HL-60/S4 (cell line): ENCODE measurements around the gene TTC23L.
"Not testable (repeated sequence)": the region's sequence is repeated elsewhere in the genome, so short reads cannot be mapped to it uniquely, and the experiment has no call there.

ENCODE experiments used
- in situ Hi-C: fragments of 300-500 bp; cut with MboI; formaldehyde crosslinking; loops from 2 replicates; pipeline ENCODE4 v1.14.3; 2022; ENCODE audit warnings: low sequenced_read_pairs

TTC23L gene, protein sequence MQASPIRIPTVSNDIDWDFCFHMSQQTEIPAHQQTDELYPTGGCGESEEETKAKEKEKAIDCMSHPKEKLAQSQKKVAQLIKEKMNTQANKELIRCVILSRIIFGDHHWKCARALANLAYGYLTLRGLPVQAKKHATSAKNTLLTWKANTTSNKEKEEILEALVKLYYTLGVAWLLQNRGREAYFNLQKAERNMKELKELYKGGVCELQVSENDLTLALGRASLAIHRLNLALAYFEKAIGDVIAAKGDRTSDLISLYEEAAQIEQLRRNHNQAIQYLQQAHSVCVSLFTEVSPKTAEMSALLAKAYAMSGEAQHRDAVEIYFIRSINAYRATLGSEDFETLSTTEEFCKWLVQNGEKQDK

DNA sequence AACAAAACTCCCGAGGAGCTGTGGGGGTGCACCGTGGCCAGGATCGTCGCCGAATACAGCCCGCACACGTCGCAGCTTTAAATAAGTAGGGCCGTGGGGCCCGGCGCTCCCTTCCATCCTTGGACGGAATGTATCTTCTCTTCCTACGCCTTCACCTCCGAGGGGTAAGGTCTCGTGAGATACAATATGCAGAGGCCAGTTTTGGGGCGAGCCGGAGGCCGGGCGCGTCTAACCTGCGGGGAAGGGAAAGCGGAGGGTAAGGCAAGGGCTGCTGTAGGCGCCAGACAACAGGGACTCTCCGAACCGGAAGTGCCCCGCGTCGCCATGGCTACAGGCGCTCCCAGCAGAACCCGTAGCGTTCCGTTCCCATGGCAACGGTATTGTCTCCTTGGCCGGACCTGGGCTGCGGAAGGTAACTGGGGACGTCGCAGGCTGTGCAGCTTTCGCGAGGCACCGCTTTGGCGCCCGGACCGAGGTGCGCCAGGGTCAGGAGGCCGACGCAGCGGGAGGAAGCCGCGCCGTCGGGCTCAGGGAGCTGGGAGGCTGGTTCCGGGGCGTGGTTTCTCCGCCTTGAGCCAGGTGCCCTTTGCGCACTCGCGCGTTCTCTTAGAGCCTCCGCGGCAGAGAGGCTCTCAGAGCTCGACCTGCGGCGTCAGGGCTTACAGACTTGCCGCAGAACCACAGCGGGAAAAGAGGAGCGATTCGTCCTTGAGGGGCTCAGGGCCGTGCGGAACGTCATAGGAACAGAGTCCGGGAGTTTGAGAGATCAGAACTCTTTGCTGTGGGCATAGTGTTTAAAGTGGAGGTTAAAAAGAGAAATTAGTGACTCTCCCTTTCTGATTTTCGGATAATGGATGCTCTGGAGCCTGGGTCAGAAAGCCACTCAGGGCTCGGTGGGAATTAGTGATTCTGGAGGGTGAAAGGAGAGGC lies at the start of gene TTC23L:
Gene TTC23L, plus strand, starts transcription at position 380 of the 930 bp plus-strand sequence. CDS start 1,508 bp downstream, outside the sequence.
- in situ Hi-C loops = no loop called here

DNA sequence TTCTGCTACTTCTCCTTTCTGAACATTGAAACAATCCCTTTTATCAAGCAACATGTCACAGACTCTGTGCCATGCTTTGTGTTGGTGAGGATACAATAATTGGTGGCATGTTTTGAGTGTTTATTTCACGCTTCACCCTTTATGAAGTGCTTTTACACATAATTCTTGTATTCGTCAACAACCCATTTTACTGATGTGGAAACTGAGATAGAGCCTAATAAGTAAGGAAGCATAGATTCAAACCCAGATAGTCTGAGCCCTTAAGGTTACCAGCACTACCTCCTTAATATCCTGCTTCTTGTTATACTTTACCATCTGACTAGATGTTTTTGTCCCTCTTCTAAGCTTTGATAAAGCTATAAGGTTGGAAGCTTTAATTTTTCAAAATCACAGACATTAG lies 49.3 kb upstream of the TTC23L start:
- in situ Hi-C loops = no loop called here

DNA sequence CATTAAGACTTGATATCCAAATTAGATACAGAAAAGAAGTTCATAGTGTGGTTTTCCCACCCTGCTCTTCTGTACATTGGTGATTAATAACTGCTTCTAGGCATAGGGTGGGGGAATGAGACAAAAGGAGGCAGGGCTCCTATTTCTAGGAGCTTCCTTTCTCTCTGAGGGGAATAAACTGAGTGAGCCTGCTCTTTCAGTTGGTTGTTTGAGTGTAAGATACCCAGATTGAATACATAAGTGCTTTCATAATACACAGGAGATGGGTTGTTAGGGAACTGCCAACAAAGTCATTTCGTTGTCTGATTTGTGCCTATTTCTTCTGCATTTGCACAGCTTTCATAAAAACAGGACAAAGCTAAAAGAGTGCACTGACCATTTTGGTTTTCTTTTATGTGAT lies 48.9 kb upstream of the TTC23L start:
- in situ Hi-C loops = no loop called here

DNA sequence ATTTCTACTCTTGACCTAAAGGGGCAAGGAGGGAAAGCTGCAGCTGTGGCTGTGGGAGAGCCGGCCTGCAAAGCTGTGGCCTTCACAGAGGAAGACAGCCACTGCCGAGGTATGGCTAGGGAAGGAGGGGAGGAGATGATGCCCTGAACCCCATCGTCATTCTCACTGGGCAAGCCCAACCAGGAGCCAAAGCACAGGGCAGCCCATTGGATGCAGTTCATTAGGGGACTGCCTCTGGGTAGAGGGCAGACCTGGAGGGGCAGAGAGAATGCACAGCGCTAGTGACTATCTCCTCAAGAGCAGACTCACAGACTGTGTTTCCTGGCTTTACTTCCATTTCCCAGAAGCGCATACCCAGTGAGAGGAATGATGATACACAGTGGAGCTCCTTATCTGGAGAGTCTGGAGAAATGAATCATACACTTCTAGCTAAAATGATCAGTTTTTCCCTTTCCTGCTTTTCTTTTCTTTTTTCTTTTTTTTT lies 47.2 kb upstream of the TTC23L start:
- in situ Hi-C loops = no loop called here

DNA sequence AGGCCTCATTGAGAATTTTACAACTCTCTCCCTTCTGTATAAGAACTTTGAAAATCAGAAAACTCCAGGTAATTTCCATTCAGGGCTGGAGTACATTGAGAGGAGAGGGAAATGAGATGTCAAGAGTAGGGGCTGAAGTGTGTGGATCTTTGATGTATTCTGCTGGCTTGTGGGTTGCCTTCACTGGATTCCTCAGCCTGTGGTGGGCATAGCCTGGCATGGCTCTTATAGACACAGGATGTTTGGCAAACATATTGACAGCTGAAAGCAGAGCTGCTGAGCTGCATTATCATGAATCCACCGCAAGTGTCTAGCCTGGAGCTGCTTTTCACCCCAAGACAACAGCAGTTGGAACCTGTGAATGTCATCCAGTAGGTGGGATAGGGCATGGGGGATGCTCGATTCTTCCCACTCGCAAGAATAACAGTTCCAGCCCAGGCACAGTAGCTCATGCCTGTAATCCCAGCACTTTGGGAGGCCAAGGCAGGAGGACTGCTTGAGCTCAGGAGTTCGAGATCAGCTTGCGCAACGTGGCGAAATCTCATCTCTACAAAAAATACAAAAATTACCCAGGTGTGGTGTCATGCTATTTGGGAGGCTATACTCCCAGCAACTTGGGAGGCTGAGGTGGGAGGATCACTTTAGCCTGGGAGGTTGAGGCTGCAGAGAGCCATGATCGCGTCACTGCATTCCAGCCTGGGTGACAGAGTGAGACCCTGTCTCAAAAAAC lies 36.0 kb upstream of the TTC23L start:
- in situ Hi-C loops = no loop called here

DNA sequence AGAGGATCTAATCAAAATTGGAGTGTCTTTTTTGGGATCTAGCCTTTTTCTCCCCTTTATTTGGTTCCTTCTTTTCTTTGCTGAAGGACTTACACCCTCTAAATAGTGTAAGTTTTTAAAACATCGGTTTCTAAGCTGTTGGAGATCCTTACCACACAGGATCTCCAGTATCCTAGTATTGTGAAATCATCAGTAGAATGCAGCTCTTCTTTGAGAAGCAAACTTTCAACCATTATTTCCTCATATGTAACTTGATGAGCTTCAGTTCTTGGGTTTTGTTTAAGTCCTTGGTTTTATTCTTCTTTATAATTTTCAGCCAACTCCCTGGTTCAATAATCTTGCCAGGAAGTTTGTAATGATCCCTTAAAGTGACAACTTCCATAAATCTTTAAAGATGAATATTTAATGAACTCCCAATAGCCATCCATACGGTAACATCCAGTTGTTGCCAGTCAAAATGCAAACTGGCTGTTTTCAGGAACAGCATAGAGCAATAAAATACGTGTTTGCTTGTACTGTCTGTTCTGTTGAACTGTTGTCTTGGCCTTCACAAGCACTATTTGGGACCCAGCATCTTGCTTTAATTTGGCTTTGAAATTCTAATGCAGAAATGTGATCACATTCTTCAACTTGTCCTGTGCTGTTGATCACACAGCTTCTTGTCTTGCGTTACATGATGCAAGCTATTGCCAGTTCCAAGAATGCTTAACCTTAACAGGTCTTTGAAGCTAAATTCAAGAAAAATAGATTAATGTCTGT lies 34.8 kb upstream of the TTC23L start:
- in situ Hi-C loops = no loop called here

DNA sequence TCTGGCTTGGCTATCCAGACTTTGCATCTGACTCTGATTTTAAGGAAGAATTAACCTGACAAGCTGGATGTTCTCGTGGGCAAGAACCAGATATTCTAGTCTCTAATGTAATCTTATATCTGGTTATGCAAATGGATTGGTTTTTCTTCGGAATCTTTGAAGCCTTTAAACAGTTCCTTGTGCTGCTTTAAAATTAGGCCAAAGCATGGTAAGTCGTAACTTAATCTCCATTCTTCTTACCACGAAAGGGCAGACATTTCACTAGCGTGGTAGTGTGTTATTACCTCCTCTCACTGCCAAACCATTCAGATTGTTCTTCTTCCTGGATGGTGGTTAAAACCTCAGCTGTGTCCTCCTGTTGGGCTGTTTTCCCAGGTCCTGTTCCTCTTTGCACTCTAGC lies 34.1 kb upstream of the TTC23L start:
- in situ Hi-C loops = no loop called here

DNA sequence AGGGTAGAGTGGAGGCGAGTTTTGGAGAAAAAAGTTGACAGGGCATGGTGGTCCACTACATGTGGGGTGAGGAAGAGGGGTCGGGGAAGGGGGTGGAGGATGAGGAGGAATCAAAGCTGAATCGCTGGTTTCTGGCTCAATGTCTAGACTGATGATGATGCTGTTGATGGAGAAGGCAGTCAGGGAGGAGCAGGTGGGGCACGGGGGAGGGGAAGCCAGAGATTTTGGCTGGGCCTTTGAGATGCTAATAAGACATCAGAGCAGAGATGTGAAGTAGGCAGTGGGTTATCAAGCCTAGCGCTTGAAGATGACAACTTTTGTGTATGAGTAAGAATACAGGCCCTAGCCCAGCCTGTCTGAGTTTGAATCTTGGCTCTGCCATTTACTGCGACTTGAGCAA lies 32.4 kb upstream of the TTC23L start:
- in situ Hi-C loops = no loop called here

DNA sequence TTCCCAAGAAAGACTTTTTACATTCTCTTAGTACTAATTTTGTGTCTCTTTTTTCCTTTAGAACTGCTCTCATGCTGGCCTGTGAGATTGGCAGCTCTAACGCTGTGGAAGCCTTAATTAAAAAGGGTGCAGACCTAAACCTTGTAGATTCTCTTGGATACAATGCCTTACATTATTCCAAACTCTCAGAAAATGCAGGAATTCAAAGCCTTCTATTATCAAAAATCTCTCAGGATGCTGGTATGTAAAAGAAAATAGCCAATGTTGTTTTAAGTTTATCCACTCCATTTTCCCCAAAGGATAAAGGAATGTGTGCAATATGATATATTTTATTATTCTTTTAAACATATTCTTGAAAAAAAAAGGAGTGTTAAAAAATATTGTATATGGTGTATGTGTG lies 27.3 kb upstream of the TTC23L start:
- in situ Hi-C loops = no loop called here

DNA sequence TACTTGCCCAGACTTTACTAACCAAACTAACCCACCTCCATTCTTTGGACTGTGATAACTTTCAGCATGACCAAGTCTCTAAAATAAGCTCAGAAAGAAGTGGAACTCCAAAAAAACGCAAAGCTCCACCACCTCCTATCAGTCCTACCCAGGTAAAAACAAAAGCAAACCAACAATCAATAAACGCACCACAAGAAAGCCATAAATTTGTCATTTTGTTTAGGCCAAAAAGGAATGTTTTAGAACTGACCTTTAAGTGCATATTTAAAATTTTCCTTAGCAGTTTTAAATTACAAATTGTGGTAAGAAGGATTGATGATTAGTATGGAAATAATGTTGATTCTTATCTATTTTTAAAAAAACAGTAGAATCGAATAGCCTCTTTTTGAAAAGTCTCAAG lies 25.5 kb upstream of the TTC23L start:
- in situ Hi-C loops = no loop called here

DNA sequence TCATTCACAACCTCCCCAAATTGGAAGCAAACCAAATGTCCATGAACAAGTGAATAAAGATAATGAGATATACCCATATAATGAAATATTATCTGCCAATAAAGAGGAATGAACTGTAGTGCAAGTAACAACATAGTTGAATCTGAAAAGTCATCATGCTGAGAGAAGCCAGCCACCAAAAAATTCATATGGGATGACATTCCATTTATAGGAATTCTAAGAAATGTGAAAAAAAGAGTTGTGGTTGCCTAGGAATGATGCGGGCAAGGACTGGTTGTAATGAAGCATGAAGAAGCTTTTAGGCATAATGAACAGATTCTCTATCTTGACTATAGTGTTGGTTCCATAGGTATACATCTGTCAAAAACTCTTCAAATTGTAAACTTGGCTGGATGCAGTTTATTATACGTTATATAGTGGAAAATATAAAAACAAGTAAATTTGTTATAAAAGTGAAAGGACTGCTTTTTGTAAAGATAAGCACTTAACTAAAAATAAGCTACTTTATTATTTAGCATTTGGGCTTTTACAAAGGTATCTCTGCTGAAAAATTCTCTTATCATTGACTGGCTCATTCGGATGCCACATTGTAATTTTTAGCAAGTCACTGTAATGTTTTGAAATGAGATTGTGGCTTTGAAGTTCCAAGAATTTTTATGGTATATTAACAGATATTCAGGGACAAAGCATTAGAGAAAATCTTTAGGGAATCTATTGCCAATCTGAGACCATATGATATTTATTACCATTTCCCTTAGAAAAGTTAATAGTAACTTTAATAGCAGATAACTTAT lies 21.2 kb upstream of the TTC23L start:
- in situ Hi-C loops = no loop called here

DNA sequence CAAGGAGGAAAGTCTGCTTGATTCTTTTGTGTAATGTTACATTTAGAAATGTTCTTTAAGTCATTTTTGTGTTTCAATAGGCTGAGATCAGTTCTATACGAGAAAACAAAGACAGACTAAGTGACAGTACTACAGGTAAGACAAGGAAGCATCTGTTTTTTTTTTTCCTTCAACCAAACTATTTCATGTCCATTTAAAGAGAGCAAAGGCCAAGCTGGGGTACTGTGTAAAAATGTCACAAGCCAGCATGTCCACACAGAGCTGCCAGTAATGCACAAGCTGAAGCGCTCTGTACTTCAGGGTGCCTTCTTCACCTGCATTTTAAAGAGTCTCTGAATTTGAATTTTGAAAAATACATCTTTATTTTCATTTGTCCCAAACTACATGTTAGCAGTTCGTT lies 20.2 kb upstream of the TTC23L start:
- in situ Hi-C loops = no loop called here

DNA sequence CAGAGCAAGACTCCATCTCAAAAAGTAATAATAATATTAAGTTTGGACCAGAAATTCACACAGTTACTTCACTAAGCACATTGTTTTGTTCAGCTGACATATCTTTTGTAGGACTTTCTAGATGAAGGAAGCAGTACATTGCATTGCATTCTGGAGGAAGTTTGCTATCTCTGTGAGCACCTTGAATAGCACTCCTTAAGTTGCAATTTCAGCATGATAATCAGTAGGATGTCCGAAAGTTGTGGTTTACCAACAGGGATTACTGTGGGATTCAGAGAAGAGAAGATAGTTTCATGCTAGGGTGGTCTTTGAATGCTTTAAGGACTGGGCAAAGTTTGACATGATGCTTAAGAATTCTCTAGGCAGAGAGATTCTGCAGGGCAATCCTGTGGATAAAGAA lies 18.4 kb upstream of the TTC23L start:
- in situ Hi-C loops = no loop called here

DNA sequence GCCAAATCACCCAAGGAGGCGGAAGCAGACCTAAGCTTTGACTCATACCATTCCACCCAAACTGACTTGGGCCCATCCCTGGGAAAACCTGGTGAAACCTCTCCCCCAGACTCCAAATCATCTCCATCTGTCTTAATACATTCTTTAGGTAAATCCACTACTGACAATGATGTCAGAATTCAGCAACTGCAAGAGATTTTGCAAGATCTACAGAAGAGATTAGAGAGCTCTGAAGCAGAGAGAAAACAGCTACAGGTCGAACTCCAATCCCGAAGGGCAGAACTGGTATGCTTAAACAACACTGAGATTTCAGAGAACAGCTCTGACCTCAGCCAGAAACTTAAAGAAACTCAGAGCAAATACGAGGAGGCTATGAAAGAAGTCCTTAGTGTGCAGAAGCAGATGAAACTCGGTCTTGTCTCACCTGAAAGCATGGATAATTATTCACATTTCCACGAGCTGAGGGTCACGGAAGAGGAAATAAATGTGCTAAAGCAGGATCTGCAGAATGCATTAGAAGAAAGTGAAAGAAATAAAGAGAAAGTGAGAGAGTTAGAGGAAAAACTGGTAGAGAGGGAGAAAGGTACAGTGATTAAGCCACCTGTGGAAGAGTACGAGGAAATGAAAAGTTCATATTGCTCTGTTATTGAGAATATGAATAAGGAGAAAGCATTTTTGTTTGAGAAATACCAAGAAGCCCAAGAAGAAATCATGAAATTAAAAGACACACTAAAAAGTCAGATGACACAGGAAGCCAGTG lies 15.8 kb upstream of the TTC23L start:
- in situ Hi-C loops = no loop called here

DNA sequence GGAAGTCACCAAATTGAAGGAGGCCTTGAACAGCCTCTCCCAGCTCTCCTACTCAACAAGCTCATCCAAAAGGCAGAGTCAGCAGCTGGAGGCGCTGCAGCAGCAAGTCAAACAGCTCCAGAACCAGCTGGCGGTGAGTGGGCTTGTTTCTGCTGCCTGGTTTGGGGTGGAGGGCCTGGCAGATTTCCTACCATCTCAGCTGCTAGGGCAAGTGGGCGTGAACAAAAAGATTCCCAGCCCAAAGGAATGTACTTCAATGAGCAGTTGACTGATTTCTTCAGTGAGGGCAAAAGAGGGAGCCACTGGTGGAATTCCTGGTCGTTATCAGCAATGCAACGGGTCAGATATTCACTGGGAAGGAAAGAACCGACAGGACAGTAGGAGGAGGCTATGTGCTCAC lies 12.6 kb upstream of the TTC23L start:
- in situ Hi-C loops = no loop called here

DNA sequence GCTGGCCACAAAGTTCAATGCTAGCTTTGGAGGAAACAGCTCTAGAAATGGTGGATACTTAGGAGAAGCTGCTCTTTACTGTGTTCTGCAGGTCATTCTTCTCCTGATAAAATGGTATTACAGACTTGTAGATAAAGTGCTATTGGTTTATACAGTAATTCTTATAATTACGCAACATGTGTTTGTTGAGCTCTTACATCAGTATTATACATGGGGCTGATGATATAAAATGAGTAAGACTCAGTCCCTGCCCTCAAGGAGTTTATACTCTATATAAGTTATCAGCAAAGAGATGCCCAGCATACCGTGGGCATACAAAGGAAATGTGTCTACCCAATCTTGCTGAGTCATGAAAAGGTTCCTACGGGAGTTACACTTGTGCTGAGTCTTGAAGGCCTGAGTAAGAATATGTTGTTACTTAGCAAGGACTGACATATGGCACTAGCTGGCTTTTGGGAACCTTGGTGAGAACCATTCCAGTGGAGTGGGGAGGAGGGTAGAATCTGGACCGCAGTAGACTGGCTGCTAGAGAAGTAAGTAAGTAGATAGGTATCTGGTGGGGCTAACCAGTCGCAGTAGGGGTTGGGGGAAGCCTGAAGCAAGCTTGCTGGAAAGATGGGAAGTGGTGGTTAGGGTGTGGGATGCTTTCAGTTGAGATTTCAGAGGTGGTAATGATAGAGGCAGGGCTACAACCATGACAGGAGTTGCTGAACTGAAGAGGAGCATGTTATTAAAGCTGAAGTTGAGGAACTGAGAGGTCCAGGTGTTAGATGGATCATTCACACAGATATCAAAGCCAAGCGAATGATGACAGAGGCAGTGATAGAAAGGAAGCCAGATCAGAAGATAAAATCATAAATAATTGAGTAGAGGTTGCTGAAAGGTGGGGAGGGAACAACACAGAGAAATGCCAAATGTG lies 11.1 kb upstream of the TTC23L start:
- in situ Hi-C loops = no loop called here

DNA sequence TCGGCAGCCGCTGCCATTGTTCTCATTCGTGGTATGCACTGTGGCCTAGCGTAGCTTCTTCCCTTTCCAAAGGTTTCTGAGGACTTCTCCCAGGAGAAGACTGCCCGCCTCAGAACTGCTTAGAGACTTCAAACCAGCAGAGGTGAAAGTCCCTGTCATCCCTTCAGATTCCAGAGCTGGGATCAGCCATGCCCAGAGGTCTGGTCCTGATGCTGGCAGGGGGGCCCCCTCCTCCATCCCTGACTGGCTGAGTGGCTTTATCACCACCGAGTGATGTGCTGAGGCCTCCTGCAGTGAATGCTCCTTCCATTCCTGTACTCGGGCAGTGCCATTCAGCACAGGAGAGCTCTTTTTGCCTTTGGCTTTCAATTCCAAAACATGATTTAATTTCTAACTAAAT lies 8.1 kb upstream of the TTC23L start:
- in situ Hi-C loops = not testable (repeated sequence)

DNA sequence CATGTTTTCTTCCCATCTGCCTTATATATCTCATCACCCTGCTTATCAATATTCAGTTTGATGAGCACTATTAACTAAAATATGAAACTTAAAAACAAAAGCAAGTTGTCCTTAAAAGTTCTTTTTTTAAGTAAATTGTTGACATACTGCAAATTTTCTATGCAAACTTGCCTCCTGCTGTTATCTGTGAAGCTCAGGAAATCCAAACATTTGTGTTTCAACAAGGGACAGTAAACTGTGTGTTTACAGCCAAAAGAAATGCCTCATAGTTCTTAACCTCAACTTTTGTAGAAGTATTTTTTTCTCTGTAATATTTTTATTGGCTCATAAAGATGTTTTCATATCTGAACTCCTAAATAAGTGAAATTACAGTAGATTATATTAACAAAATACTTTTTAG lies 7.7 kb upstream of the TTC23L start:
- in situ Hi-C loops = no loop called here
